Gastrocnemius medialis (tissue), 4 donors: ENCODE measurements around the gene SPIRE2.

ENCODE experiments used
- CTCF ChIP-seq, 5 experiments: fragments of 450-650 bp in 3 of 5; fragments of 200-600 bp in 2 of 5; sonication (generic) in 2 of 5; IDR thresholded peaks in 4 of 5; conservative IDR thresholded peaks in 1 of 5; 1 replicate in 4 of 5; 2 replicates in 1 of 5; pipeline ENCODE4 v1.5.1; 2016 to 2019; ENCODE audit warnings: antibody characterized with exemption in 5 of 5, mild to moderate bottlenecking in 3 of 5, moderate library complexity in 3 of 5
- POLR2A ChIP-seq, 2 donors: fragments of 450-650 bp; IDR thresholded peaks; one replicate each; pipeline ENCODE4 v1.6.1; 2017; ENCODE audit warnings: antibody characterized with exemption in 2 of 2, mild to moderate bottlenecking in 2 of 2, moderate library complexity in 2 of 2

GRCh38 chr16:89796104-89796503 is 32.2 kb upstream of the SPIRE2 start:
- no peak for TF ChIP-seq CTCF (IDR thresholded peaks at IDR 0.05 in 4 of 5, conservative IDR thresholded peaks at IDR 0.05 in 1 of 5)
- TF ChIP-seq POLR2A (IDR thresholded peaks at IDR 0.05), result no peak
